Measurements from ENCODE around the gene DCAF15. TPM values are rescaled to one million over a fixed set of nuclear protein-coding genes. Genes with fewer than 3 reads are reported as not detected.
"Not testable (repeated sequence)": the region's sequence is repeated elsewhere in the genome, so short reads cannot be mapped to it uniquely, and the experiment has no call there.

The DCAF15 gene
- total RNA-seq, 1 donor from 2014 or later: 21.0 TPM

GRCh38 chr19:13963603-13964105, 11.3 kb downstream of the DCAF15 start:
- H3K9me3 Mint-ChIP-seq (ENCODE audit: low read depth): no peaks in the 10 kb centered on the region
- H3K4me1 Mint-ChIP-seq (ENCODE audit: low read depth): peaks cover 2% of the 10 kb centered on the region

GRCh38 chr19:13964776-13965175, 12.5 kb downstream of the DCAF15 start:
- peaks cover 19% of the 10 kb centered on the region for H3K36me3 Mint-ChIP-seq (ENCODE audit: low read depth)
- no peaks in the 10 kb centered on the region for H3K9me3 Mint-ChIP-seq (ENCODE audit: low read depth)
- no peak for TF ChIP-seq CTCF (IDR thresholded peaks at IDR 0.05)
- no peak overlapping the region for H3K4me3 Mint-ChIP-seq (ENCODE audit: unreplicated experiment)
- H3K27ac Mint-ChIP-seq (ENCODE audit: unreplicated experiment): no peak overlapping the region
- no peak for DNase-seq (ENCODE audit: low spot score)
- H3K4me1 Mint-ChIP-seq (ENCODE audit: low read depth): peaks cover 2% of the 10 kb centered on the region
- no peaks in the 10 kb centered on the region for H3K27me3 Mint-ChIP-seq (ENCODE audit: low read depth)

More at GRCh38 chr19:13963603-13964105, 11.3 kb downstream of the DCAF15 start:
- no peak overlapping the region for H3K27ac Mint-ChIP-seq (ENCODE audit: unreplicated experiment)
- peaks cover 9% of the 10 kb centered on the region for H3K36me3 Mint-ChIP-seq (ENCODE audit: low read depth)
- TF ChIP-seq CTCF (IDR thresholded peaks at IDR 0.05): no peak
- no peak for DNase-seq (ENCODE audit: low spot score)
- no peak overlapping the region for H3K4me3 Mint-ChIP-seq (ENCODE audit: unreplicated experiment)
- no peaks in the 10 kb centered on the region for H3K27me3 Mint-ChIP-seq (ENCODE audit: low read depth)

- H3K4me3 Mint-ChIP-seq (ENCODE audit: unreplicated experiment): no peak overlapping the region
- no peaks in the 10 kb centered on the region for H3K27me3 Mint-ChIP-seq (ENCODE audit: low read depth)
- no peak for DNase-seq (ENCODE audit: low spot score)
- no peaks in the 10 kb centered on the region for H3K9me3 Mint-ChIP-seq (ENCODE audit: low read depth)
- H3K27ac Mint-ChIP-seq (ENCODE audit: unreplicated experiment): no peak overlapping the region
- H3K4me1 Mint-ChIP-seq (ENCODE audit: low read depth): peaks cover 2% of the 10 kb centered on the region
- H3K36me3 Mint-ChIP-seq (ENCODE audit: low read depth): peaks cover 19% of the 10 kb centered on the region
- no peak for TF ChIP-seq CTCF (IDR thresholded peaks at IDR 0.05)
Observed at GRCh38 chr19:13965377-13965896, 13.1 kb downstream of the DCAF15 start.

GRCh38 chr19:13965926-13966683, 13.8 kb downstream of the DCAF15 start:
- TF ChIP-seq CTCF (IDR thresholded peaks at IDR 0.05): no peak
- Mint-ChIP-seq H3K4me1 (ENCODE audit: low read depth) (peaks cover 2% of the 10 kb centered on the region), H3K27me3 (ENCODE audit: low read depth) (no peaks in the 10 kb centered on the region), H3K4me3 (ENCODE audit: unreplicated experiment) (no peak overlapping the region), H3K9me3 (ENCODE audit: low read depth) (no peaks in the 10 kb centered on the region), H3K27ac (ENCODE audit: unreplicated experiment) (no peak overlapping the region), H3K36me3 (ENCODE audit: low read depth) (peaks cover 16% of the 10 kb centered on the region)
- DNase-seq (ENCODE audit: low spot score): no peak

GRCh38 chr19:13966684-13967128, 14.4 kb downstream of the DCAF15 start:
- Mint-ChIP-seq H3K27ac (ENCODE audit: unreplicated experiment) (no peak overlapping the region), H3K4me1 (ENCODE audit: low read depth) (peaks cover 2% of the 10 kb centered on the region), H3K4me3 (ENCODE audit: unreplicated experiment) (no peak overlapping the region), H3K9me3 (ENCODE audit: low read depth) (no peaks in the 10 kb centered on the region), H3K27me3 (ENCODE audit: low read depth) (no peaks in the 10 kb centered on the region), H3K36me3 (ENCODE audit: low read depth) (peaks cover 11% of the 10 kb centered on the region)
- DNase-seq (ENCODE audit: low spot score): no peak
- TF ChIP-seq CTCF (IDR thresholded peaks at IDR 0.05): no peak

GRCh38 chr19:13967206-13967605, 14.9 kb downstream of the DCAF15 start:
- not testable (repeated sequence) for H3K27ac Mint-ChIP-seq (ENCODE audit: unreplicated experiment); H3K27me3 Mint-ChIP-seq (ENCODE audit: low read depth); H3K4me1 Mint-ChIP-seq (ENCODE audit: low read depth); DNase-seq (ENCODE audit: low spot score); H3K9me3 Mint-ChIP-seq (ENCODE audit: low read depth); H3K4me3 Mint-ChIP-seq (ENCODE audit: unreplicated experiment)
- peaks cover 11% of the 10 kb centered on the region for H3K36me3 Mint-ChIP-seq (ENCODE audit: low read depth)
